Endodermal cell (in vitro differentiated cells): ENCODE results near the gene VCP. TPM values are rescaled to one million over a fixed set of nuclear protein-coding genes. Genes with fewer than 3 reads are reported as not detected.
A peak's percentile ranks its signal among the peaks of the same experiment; 100 is the strongest.

Source experiments
- DNase-seq: peaks from one replicate; pipeline ENCODE4 v3.0.0-alpha.2; 2017
- H3K27ac ChIP-seq: 2 replicates; pipeline ENCODE4 v1.5.1; 2013; ENCODE audit warnings: mild to moderate bottlenecking, low read depth, low read length, moderate library complexity
- H3K27me3 ChIP-seq: 2 replicates; pipeline ENCODE4 v1.6.1; 2013; ENCODE audit warnings: mild to moderate bottlenecking, low read length, moderate library complexity; ENCODE audit not compliant: insufficient read depth, control insufficient read depth, poor library complexity, severe bottlenecking
- H3K36me3 ChIP-seq: 2 replicates; pipeline ENCODE4 v1.7.0; 2013; ENCODE audit warnings: mild to moderate bottlenecking, low read length, moderate library complexity; ENCODE audit not compliant: control insufficient read depth, insufficient read depth
- H3K4me1 ChIP-seq: one replicate; pipeline ENCODE4 v1.7.0; 2013; ENCODE audit warnings: low read length; ENCODE audit not compliant: control insufficient read depth, insufficient read depth
- H3K4me3 ChIP-seq: 2 replicates; pipeline ENCODE4 v1.5.1; 2013; ENCODE audit warnings: mild to moderate bottlenecking, low read length, moderate library complexity
- H3K9ac ChIP-seq: 2 replicates; pipeline ENCODE4 v1.6.1; 2013; ENCODE audit warnings: mild to moderate bottlenecking, low read length, moderate library complexity; ENCODE audit not compliant: poor library complexity, severe bottlenecking; ENCODE audit errors: extremely low read depth
- H3K9me3 ChIP-seq: 2 replicates; pipeline ENCODE4 v1.6.1; 2013; ENCODE audit warnings: mild to moderate bottlenecking, low read length, moderate library complexity; ENCODE audit not compliant: control insufficient read depth
- H3K27ac Mint-ChIP-seq: 2 replicates; pipeline ENCODE4 v1.8.0; 2020; ENCODE audit warnings: mixed read lengths
- H3K27me3 Mint-ChIP-seq: 2 replicates; pipeline ENCODE4 v1.8.0; 2021; ENCODE audit warnings: mild to moderate bottlenecking, mixed read lengths; ENCODE audit not compliant: insufficient read depth
- H3K36me3 Mint-ChIP-seq: 2 replicates; pipeline ENCODE4 v1.8.0; 2020; ENCODE audit warnings: low read depth, mixed read lengths
- H3K4me1 Mint-ChIP-seq: 2 replicates; pipeline ENCODE4 v1.8.0; 2020; ENCODE audit warnings: mixed read lengths
- H3K4me3 Mint-ChIP-seq: 2 replicates; pipeline ENCODE4 v1.8.0; 2020; ENCODE audit warnings: mild to moderate bottlenecking, moderate library complexity, mixed read lengths
- H3K9me3 Mint-ChIP-seq: 2 replicates; pipeline ENCODE4 v1.8.0; 2020; ENCODE audit warnings: mild to moderate bottlenecking, mixed read lengths
- WGBS, 2 experiments: methylation state at CpG; one replicate each; pipeline versions ENCODE4 v1.1.5 to v1.1.7; 2013; ENCODE audit warnings: missing lambda C conversion rate in 2 of 2, mixed read lengths in 1 of 2; ENCODE audit not compliant: insufficient coverage in 1 of 2, insufficient read length in 1 of 2; 5-methylcytosine and 5-hydroxymethylcytosine counted together
- total RNA-seq, 2 donors: library from RNA; stranded (reverse); fragmentation: NEBNext Ultra II Directional in 1 of 2; extraction: Animal tissue kit (Norgen Biotek cat#: 25700) in 1 of 2; gene quantifications; 2 replicates in 1 of 2; 3 replicates in 1 of 2; pipeline ENCODE4 v1.2.1, GENCODE V29; 2021
- TF ChIP-seq, protein P1 (sequence below): fragments of 200-600 bp; sonication (generic); conservative IDR thresholded peaks from 2 replicates; pipeline ENCODE4 v1.5.0; 2021; ENCODE audit warnings: antibody characterized with exemption, mild to moderate bottlenecking

The VCP gene
- total RNA-seq, 2 donors from 2014 or later: 497 to 510 TPM

DNA sequence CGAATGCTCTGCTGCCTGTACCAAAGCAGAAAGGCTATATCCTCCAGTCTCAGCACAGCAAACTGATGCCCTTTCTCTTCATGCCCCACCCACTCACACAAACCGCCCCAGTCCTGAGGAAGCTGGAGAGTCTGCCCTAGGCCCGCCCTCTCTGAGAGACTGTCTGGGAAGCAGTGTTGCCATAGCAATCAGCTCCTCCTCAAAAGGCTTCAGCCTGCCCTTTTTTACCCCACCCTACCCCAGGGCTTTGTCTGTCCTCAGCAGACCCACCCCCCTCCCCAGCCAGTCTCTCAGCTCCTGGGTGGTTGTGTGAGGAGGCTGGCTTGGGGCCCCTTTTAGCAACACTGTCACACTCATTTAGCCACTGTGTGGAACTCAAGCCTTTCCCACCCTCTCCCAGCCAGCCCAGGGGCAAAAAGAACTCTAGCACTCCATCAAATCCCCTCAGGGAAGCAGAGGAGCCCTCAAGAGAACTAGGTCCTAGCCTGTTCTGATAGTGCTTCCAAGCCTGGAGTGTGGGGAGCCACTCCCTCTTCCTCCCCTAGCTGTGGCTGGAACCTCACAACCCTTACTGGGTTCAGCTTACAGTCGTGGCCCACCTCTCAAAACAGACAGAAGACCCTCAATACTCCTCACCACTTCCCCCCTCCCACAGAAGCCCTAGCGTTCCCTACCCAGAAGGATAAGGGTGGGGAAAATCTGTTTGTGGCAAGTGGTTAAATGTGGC is 41.9 kb upstream of the VCP start:
- H3K27me3 Mint-ChIP-seq: no peaks in the 10 kb centered on the region
- Histone ChIP-seq H3K4me1 (peaks cover 12% of the 10 kb centered on the region), H3K4me3 (peak overlapping the region; percentile 96), H3K9ac (peak overlapping the region; percentile 75), H3K36me3 (no peaks in the 10 kb centered on the region), H3K9me3 (no peaks in the 10 kb centered on the region), H3K27ac (peak overlapping the region; percentile 96), H3K27me3 (no peaks in the 10 kb centered on the region)
- WGBS, 2 experiments: 6% methylated on average over 5 of the region's 5 CpGs; no CpG with 5 or more reads in 1 of the 2 experiments
- peak overlapping the region; percentile 76 for H3K4me3 Mint-ChIP-seq
- peaks cover 4% of the 10 kb centered on the region for H3K36me3 Mint-ChIP-seq
- H3K4me1 Mint-ChIP-seq: peaks cover 45% of the 10 kb centered on the region
- peak; percentile 96 for DNase-seq
- H3K27ac Mint-ChIP-seq: peak overlapping the region; percentile 93
- TF ChIP-seq, protein P1, sequence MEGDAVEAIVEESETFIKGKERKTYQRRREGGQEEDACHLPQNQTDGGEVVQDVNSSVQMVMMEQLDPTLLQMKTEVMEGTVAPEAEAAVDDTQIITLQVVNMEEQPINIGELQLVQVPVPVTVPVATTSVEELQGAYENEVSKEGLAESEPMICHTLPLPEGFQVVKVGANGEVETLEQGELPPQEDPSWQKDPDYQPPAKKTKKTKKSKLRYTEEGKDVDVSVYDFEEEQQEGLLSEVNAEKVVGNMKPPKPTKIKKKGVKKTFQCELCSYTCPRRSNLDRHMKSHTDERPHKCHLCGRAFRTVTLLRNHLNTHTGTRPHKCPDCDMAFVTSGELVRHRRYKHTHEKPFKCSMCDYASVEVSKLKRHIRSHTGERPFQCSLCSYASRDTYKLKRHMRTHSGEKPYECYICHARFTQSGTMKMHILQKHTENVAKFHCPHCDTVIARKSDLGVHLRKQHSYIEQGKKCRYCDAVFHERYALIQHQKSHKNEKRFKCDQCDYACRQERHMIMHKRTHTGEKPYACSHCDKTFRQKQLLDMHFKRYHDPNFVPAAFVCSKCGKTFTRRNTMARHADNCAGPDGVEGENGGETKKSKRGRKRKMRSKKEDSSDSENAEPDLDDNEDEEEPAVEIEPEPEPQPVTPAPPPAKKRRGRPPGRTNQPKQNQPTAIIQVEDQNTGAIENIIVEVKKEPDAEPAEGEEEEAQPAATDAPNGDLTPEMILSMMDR: no peak
- no peaks in the 10 kb centered on the region for H3K9me3 Mint-ChIP-seq

DNA sequence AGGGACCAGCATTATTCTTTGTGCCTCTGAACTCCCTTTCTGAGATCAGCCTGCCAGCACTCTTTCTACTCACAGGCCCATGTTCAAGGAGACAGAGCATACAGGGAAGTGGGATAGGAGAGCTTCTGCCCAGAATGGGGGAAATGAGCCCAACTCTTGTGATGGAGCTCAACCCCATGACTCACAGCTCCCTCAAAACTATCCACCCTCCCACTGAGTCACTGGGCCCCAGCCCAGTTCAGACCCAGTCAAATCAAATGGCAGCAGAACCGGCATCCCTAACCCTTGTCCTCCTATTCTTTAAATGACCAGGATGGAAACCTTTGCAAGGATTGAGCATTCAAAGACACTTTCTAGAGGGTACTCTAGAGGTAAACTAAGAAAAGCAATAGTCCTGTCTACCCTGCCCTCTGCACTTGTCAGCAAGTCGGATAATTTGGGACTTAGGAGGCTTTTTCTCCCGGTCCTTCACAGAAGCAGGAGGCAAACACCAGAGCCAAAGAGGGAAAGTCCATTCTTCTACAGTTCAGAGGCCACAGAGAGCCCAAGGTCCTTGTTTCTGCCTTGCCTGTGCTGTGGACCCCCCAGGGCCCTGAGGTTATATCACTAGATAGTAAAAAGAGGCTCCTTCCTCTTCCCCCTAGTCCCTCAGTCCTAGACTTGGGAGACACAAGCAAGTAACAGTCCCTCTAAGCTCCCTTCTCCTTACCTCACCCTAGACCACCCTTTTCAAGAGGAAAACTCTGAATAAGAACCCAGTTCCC is 40.0 kb upstream of the VCP start:
- DNase-seq: no peak
- H3K9me3 Mint-ChIP-seq: no peaks in the 10 kb centered on the region
- no peak overlapping the region for H3K4me3 Mint-ChIP-seq
- H3K27me3 ChIP-seq: no peaks in the 10 kb centered on the region
- H3K4me1 Mint-ChIP-seq: peaks cover 45% of the 10 kb centered on the region
- no peaks in the 10 kb centered on the region for H3K9me3 ChIP-seq
- TF ChIP-seq, protein P1: no peak
- no peak overlapping the region for H3K9ac ChIP-seq
- H3K36me3 Mint-ChIP-seq: peaks cover 10% of the 10 kb centered on the region
- H3K36me3 ChIP-seq: peaks cover 7% of the 10 kb centered on the region
- no peaks in the 10 kb centered on the region for H3K27me3 Mint-ChIP-seq
- H3K27ac ChIP-seq: peak overlapping the region; percentile 1
- peaks cover 12% of the 10 kb centered on the region for H3K4me1 ChIP-seq
- H3K4me3 ChIP-seq: peak overlapping the region; percentile 74
- 89 to 100% methylated on average over 2 to 3 of the region's 3 CpGs for WGBS, 2 experiments
- no peak overlapping the region for H3K27ac Mint-ChIP-seq

DNA sequence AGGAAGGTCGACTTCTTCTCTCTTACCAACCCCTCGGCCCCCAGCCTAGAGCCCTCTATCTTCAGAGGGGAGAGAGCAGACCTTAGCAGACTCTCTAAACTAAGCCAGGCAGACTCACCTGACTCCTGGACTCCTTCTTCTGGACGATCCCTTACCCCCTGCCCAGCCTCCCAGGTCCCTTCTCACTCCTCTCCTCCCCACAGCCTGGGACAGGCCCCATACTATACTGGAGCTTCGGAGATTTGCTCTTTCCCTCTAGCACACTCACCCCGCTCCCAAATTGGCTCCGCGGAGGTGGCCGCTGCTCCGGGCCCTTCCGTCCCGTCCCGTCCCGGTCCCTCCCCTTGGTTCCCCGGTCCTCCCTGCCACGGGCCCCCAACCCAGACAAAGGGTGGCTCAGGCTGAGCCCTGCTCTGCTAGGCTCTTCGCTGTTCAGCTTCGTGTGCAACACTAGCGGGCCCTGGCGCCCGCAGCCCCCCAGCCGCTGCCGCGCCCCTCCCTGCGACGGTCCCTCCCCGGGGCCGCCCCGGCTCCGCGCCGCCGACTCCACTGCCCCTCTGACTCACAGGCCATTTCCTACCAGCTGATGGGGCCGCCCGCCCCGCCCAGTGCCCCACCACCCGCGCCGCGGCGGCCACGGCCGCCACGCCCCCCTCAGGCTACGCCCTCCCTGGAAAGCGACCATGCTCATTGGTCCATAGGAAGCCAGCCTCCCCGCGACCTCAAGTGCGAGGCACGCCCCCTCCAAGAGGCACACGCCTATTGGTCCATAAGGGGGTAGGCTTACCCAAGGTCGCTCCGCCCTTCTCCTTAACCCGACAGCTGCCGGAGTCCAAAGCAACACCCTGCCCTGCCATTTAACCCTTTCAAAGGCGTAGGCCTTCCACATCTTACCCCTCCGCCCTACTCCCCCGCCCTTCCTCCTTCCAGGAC is 38.8 kb upstream of the VCP start:
- Mint-ChIP-seq H3K4me3 (peak overlapping the region; percentile 75), H3K36me3 (peaks cover 15% of the 10 kb centered on the region), H3K9me3 (no peaks in the 10 kb centered on the region), H3K27me3 (no peaks in the 10 kb centered on the region), H3K4me1 (peaks cover 37% of the 10 kb centered on the region), H3K27ac (peak overlapping the region; percentile 84)
- Histone ChIP-seq H3K4me3 (peak overlapping the region; percentile 84), H3K9me3 (no peaks in the 10 kb centered on the region), H3K4me1 (peaks cover 12% of the 10 kb centered on the region), H3K27ac (peak overlapping the region; percentile 21), H3K27me3 (no peaks in the 10 kb centered on the region), H3K36me3 (peaks cover 19% of the 10 kb centered on the region), H3K9ac (peak overlapping the region; percentile 66)
- WGBS, 2 experiments: 0 to 1% methylated on average over 14 to 57 of the region's 57 CpGs
- TF ChIP-seq, protein P1: no peak
- peak; percentile 99 for DNase-seq
